Endothelial cell of umbilical vein (primary cell): ENCODE data around the gene VARS1. TPM values are rescaled to one million over a fixed set of nuclear protein-coding genes. Genes with fewer than 3 reads are reported as not detected.

Experiments used
- BruUV-seq: library from RNA; stranded (reverse); fragments of 400-500 nt; replicated peaks from 2 replicates; lab custom pipeline; 2021; lab: Mats Ljungman, UMichigan
- CTCF ChIA-PET: fragments of 300-600, 350-600 bp; sonication (Branson Sonifier 250); formaldehyde crosslinking; loops from one replicate; lab custom pipeline; 2021; ENCODE audit warnings: antibody characterized with exemption, inconsistent platforms; lab: Charles Lee
- POLR2A ChIA-PET: fragments of 300-600, 350-600 bp; sonication (Branson Sonifier 250); formaldehyde crosslinking; loops from one replicate; lab custom pipeline; 2021; ENCODE audit warnings: antibody characterized with exemption, inconsistent platforms; lab: Charles Lee
- DNase-seq: peaks from one replicate; pipeline ENCODE4 v3.0.0-alpha.2; 2011; ENCODE audit warnings: low read depth, low spot score
- FAIRE-seq: peaks from 2 replicates; lab custom pipeline; 2011; peaks lifted over from hg19 to GRCh38; lab: Jason Lieb, UNC
- H2AFZ ChIP-seq: 2 replicates; pipeline ENCODE4 v1.6.0; 2012; ENCODE audit warnings: low read depth, low read length, control low read depth, inconsistent platforms
- H3K27ac ChIP-seq: 2 replicates; pipeline ENCODE4 v1.5.1; 2011; ENCODE audit warnings: low read depth, mild to moderate bottlenecking, control low read depth, low read length, moderate library complexity; ENCODE audit not compliant: insufficient read depth
- H3K27me3 ChIP-seq, 2 experiments: 2 replicates each; pipeline versions ENCODE4 v1.6.0 to v1.6.1; 2011; ENCODE audit warnings: low read length in 2 of 2, mixed read lengths in 1 of 2; ENCODE audit not compliant: control insufficient read depth in 2 of 2, insufficient read depth in 2 of 2
- H3K36me3 ChIP-seq, 2 experiments: 2 replicates in 1 of 2; 3 replicates in 1 of 2; pipeline ENCODE4 v1.5.1; 2011; ENCODE audit warnings: low read length in 2 of 2, mild to moderate bottlenecking in 1 of 2, moderate library complexity in 1 of 2; ENCODE audit not compliant: control insufficient read depth in 2 of 2, insufficient read depth in 2 of 2; ENCODE audit errors: extremely low read depth in 1 of 2
- H3K4me1 ChIP-seq: 3 replicates; pipeline ENCODE4 v1.5.1; 2011; ENCODE audit warnings: mild to moderate bottlenecking, low read length; ENCODE audit not compliant: control insufficient read depth, insufficient read depth; ENCODE audit errors: extremely low read depth
- H3K4me2 ChIP-seq: 2 replicates; pipeline ENCODE4 v1.6.1; 2011; ENCODE audit warnings: low read length, control low read depth, mixed read lengths; ENCODE audit not compliant: insufficient read depth
- H3K4me3 ChIP-seq, 3 experiments: fragments of 200-600 bp in 1 of 3; sonication (generic), shearing (Covaris generic) in 1 of 3; replicated peaks in 1 of 3; 2 replicates each; pipeline ENCODE4 v1.5.1; 2011 to 2016; ENCODE audit warnings: control low read depth in 3 of 3, low read length in 3 of 3, mild to moderate bottlenecking in 2 of 3, inconsistent platforms in 1 of 3, low read depth in 1 of 3, moderate library complexity in 1 of 3; ENCODE audit not compliant: insufficient read depth in 1 of 3
- H3K79me2 ChIP-seq: 2 replicates; pipeline ENCODE4 v1.6.0; 2012; ENCODE audit warnings: low read length, inconsistent platforms; ENCODE audit not compliant: control insufficient read depth, insufficient read depth
- H3K9ac ChIP-seq: replicated peaks from 2 replicates; pipeline ENCODE3; 2011; ENCODE audit warnings: low read length, control low read depth; ENCODE audit not compliant: insufficient read depth; ENCODE audit errors: extremely low read depth
- H3K9me1 ChIP-seq: replicated peaks from 3 replicates; pipeline ENCODE4 v1.6.0; 2011; ENCODE audit warnings: mild to moderate bottlenecking, low read length; ENCODE audit not compliant: control insufficient read depth, insufficient read depth; ENCODE audit errors: extremely low read depth
- H3K9me3 ChIP-seq: replicated peaks from 2 replicates; pipeline ENCODE4 v1.5.1; 2012; ENCODE audit warnings: low read length, inconsistent platforms; ENCODE audit not compliant: control insufficient read depth, insufficient read depth
- H4K20me1 ChIP-seq: replicated peaks from 2 replicates; pipeline ENCODE3; 2011; ENCODE audit warnings: mild to moderate bottlenecking, low read length; ENCODE audit not compliant: control insufficient read depth, insufficient read depth; ENCODE audit errors: extremely low read depth
- CTCF ChIP-seq, 2 donors: IDR thresholded peaks; 1 replicate in 1 of 2; 2 replicates in 1 of 2; pipeline ENCODE4 v1.5.1; 2011; ENCODE audit warnings: low read length in 2 of 2, mild to moderate bottlenecking in 2 of 2, moderate library complexity in 2 of 2, control low read depth in 1 of 2, inconsistent platforms in 1 of 2, low read depth in 1 of 2; ENCODE audit not compliant: insufficient read depth in 1 of 2; ENCODE audit errors: extremely low read depth in 1 of 2
- EZH2 ChIP-seq: IDR thresholded peaks from 2 replicates; pipeline ENCODE4 v1.6.1; 2012; ENCODE audit warnings: borderline replicate concordance, low read depth, mild to moderate bottlenecking, moderate library complexity, low read length, inconsistent platforms; ENCODE audit not compliant: severe bottlenecking
- FOS ChIP-seq: IDR thresholded peaks from 2 replicates; pipeline ENCODE4 v1.6.1; 2011; ENCODE audit warnings: mild to moderate bottlenecking, low read length, moderate library complexity, borderline replicate concordance; ENCODE audit not compliant: insufficient read depth
- GATA2 ChIP-seq: IDR thresholded peaks from 2 replicates; pipeline ENCODE4 v1.7.0; 2011; ENCODE audit warnings: low read depth, mild to moderate bottlenecking, moderate library complexity, mixed read lengths, low read length; ENCODE audit not compliant: insufficient read length, insufficient read depth
- JUN ChIP-seq: IDR thresholded peaks from 2 replicates; pipeline ENCODE4 v1.6.1; 2011; ENCODE audit warnings: borderline replicate concordance, low read depth; ENCODE audit not compliant: insufficient read length, insufficient read depth
- MAX ChIP-seq: IDR thresholded peaks from 2 replicates; pipeline ENCODE4 v1.6.1; 2011; ENCODE audit not compliant: insufficient read depth, insufficient read length
- MYC ChIP-seq: IDR thresholded peaks from one replicate; pipeline ENCODE4 v1.6.1; 2011; ENCODE audit warnings: mild to moderate bottlenecking, low read depth, low read length
- POLR2A ChIP-seq: IDR thresholded peaks from 2 replicates; pipeline ENCODE4 v1.6.1; 2012; ENCODE audit warnings: low read depth, mild to moderate bottlenecking, control low read depth, low read length
- POLR2AphosphoS5 ChIP-seq: IDR thresholded peaks from 2 replicates; pipeline ENCODE4 v1.6.1; 2012; ENCODE audit warnings: low read depth, mild to moderate bottlenecking, control low read depth, low read length, moderate library complexity; ENCODE audit not compliant: insufficient read depth
- dilution Hi-C: fragments of 300-500 bp; cut with MboI; formaldehyde crosslinking; loops from one replicate; pipeline ENCODE4 v1.15.0; 2019; ENCODE audit warnings: low sequenced_read_pairs; ENCODE audit not compliant: extremely low pct_ligation_motif_present
- intact Hi-C: fragments of 100-400 bp; cut with micrococcal nuclease; formaldehyde crosslinking; loops from one replicate; pipeline ENCODE4 v1.10.0; 2022
- polyA plus RNA-seq, 4 experiments: library from polyadenylated mRNA; depleted of rRNA in 3 of 4; stranded (reverse) in 3 of 4; unstranded in 1 of 4; fragments of >200 nt; gene quantifications; 2 replicates each; pipeline versions ENCODE4 v1.2.1 to v1.2.3, GENCODE V29; 2011 to 2012; ENCODE audit warnings: missing spikeins in 1 of 4
- total RNA-seq: library from RNA; stranded (reverse); gene quantifications from 2 replicates; pipeline ENCODE4 v1.2.3, GENCODE V29; 2021

VARS1 gene
- total and polyA plus RNA-seq, 2 donors (not counting 3 experiments of a cell fraction or from before 2014, with no cell fraction given): 37.4 to 121 TPM

GRCh38 chr6:31836474-31837368 lies 41.2 kb upstream of the VARS1 start:
- peak overlapping the region; percentile 99 for H3K9ac ChIP-seq
- peak overlapping the region; percentile 38 to 98 (median 81) for H3K4me3 ChIP-seq
- H3K4me1 ChIP-seq: peaks cover 27% of the 10 kb centered on the region
- BruUV-seq: no TSS peak
- peaks cover 45% of the 10 kb centered on the region for H3K79me2 ChIP-seq
- intact Hi-C loops (loop anchor here (10.0 kb wide), 1 partner anchor 118 kb away; the partner anchor contains the start of genes NELFE and SKIC2), dilution Hi-C loops (no loop called here)
- H3K36me3 ChIP-seq: peaks cover 21 to 27% of the 10 kb centered on the region in 2 experiments
- TF ChIP-seq POLR2A: no peak
- TF ChIP-seq CTCF (IDR thresholded peaks at IDR 0.05; ENCODE audit: extremely low read depth in 1 of 2, insufficient read depth in 1 of 2, low read depth in 1 of 2, low read length in 2 of 2): no peak
- TF ChIP-seq MYC: no peak
- no peak for TF ChIP-seq JUN
- no peak for TF ChIP-seq FOS
- no peak for TF ChIP-seq EZH2
- no peak for TF ChIP-seq MAX
- TF ChIP-seq POLR2AphosphoS5: no peak
- TF ChIP-seq GATA2: no peak
- FAIRE-seq: peak; percentile 8
- H2AFZ ChIP-seq: no peak overlapping the region
- peak overlapping the region; percentile 38 for H3K27ac ChIP-seq
- peak overlapping the region; percentile 86 for H3K4me2 ChIP-seq
- peaks cover 8% of the 10 kb centered on the region for H4K20me1 ChIP-seq
- no peaks in the 10 kb centered on the region for H3K9me3 ChIP-seq
- DNase-seq: peak; percentile 30
- H3K27me3 ChIP-seq: no peaks in the 10 kb centered on the region
- H3K9me1 ChIP-seq: no peaks in the 10 kb centered on the region
- CTCF ChIA-PET: interaction anchor here (1.0 to 1.5 kb wide), 5 partner anchors 23 to 116 kb away, joined by 3 to 7 read pairs (median 3); no protein-coding TSS in a partner anchor
- POLR2A ChIA-PET: interaction anchor here (0.6 to 1.6 kb wide), 2 partner anchors 9 to 21 kb away, joined by 3 to 6 read pairs; partner anchors contain the start of gene HSPA1B
